DOHH2 (cell line): Measurements from ENCODE around the gene CITED4.

ENCODE experiments used
- CTCF ChIP-seq: fragments of 200-600 bp; sonication (generic); IDR thresholded peaks from one replicate; pipeline ENCODE4 v1.5.1; 2014; ENCODE audit warnings: antibody characterized with exemption, mild to moderate bottlenecking, low read depth, low read length; ENCODE audit not compliant: poor library complexity, severe bottlenecking
- EZH2phosphoT487 ChIP-seq: fragments of 200-600 bp; sonication (generic); IDR thresholded peaks from 2 replicates; pipeline ENCODE4 v1.6.1; 2017; ENCODE audit warnings: borderline replicate concordance, mild to moderate bottlenecking, antibody characterized with exemption, low read length, moderate library complexity, mixed read lengths

GRCh38 chr1:40877698-40878097 lies 15.5 kb upstream of the CITED4 start:
- no peak for TF ChIP-seq CTCF
- no peak for TF ChIP-seq EZH2phosphoT487
